ENCODE results near the gene NEK11. TPM values are rescaled to one million over a fixed set of nuclear protein-coding genes. Genes with fewer than 3 reads are reported as not detected.
A peak's percentile ranks its signal among the peaks of the same experiment; 100 is the strongest.

The NEK11 gene
- total RNA-seq, 1 donor from 2014 or later: 10.2 TPM

- Histone ChIP-seq H3K9me3 (no peaks in the 10 kb centered on the region), H3K4me3 (no peak overlapping the region), H3K27ac (no peak overlapping the region), H3K36me3 (peaks cover 71% of the 10 kb centered on the region), H3K27me3 (ENCODE audit: low read depth) (no peaks in the 10 kb centered on the region), H3K4me1 (no peaks in the 10 kb centered on the region)
- ATAC-seq (no peak), DNase-seq (no peak)
- intact Hi-C loops (cut with DNase I): no loop called here
- TF ChIP-seq CTCF (IDR thresholded peaks at IDR 0.05): no peak
Observed at GRCh38 chr3:131007782-131008181, 18.9 kb upstream of the NEK11 start.

- intact Hi-C loops (cut with DNase I): no loop called here
- ATAC-seq: no peak
- Histone ChIP-seq H3K9me3 (no peaks in the 10 kb centered on the region), H3K27ac (no peak overlapping the region), H3K4me1 (no peaks in the 10 kb centered on the region), H3K36me3 (peaks cover 77% of the 10 kb centered on the region), H3K4me3 (no peak overlapping the region), H3K27me3 (ENCODE audit: low read depth) (no peaks in the 10 kb centered on the region)
- no peak for TF ChIP-seq CTCF (IDR thresholded peaks at IDR 0.05)
- DNase-seq: no peak
Observed at GRCh38 chr3:131008326-131008725, 18.4 kb upstream of the NEK11 start.

- no peak overlapping the region for H3K27ac ChIP-seq
- no peaks in the 10 kb centered on the region for H3K4me1 ChIP-seq
- DNase-seq (no peak), ATAC-seq (no peak)
- TF ChIP-seq CTCF (IDR thresholded peaks at IDR 0.05): no peak
- intact Hi-C loops (cut with DNase I): no loop called here
- no peaks in the 10 kb centered on the region for H3K9me3 ChIP-seq
- peaks cover 79% of the 10 kb centered on the region for H3K36me3 ChIP-seq
- no peak overlapping the region for H3K4me3 ChIP-seq
- no peaks in the 10 kb centered on the region for H3K27me3 ChIP-seq (ENCODE audit: low read depth)
Observed at GRCh38 chr3:131009698-131010097, 17.0 kb upstream of the NEK11 start.

- H3K36me3 ChIP-seq: peaks cover 50% of the 10 kb centered on the region
- intact Hi-C loops (cut with DNase I): no loop called here
- ATAC-seq: no peak
Observed at GRCh38 chr3:131018970-131019369, 7.7 kb upstream of the NEK11 start.

GRCh38 chr3:131020122-131020693 lies 6.5 kb upstream of the NEK11 start:
- H3K27ac ChIP-seq: no peak overlapping the region
- H3K4me1 ChIP-seq: peaks cover 27% of the 10 kb centered on the region
- no peak for TF ChIP-seq CTCF (IDR thresholded peaks at IDR 0.05)
- intact Hi-C loops (cut with DNase I): no loop called here
- DNase-seq (no peak), ATAC-seq (peak; percentile 45 to 50)
- no peaks in the 10 kb centered on the region for H3K9me3 ChIP-seq
- H3K4me3 ChIP-seq: no peak overlapping the region
- no peaks in the 10 kb centered on the region for H3K27me3 ChIP-seq (ENCODE audit: low read depth)
- H3K36me3 ChIP-seq: peaks cover 41% of the 10 kb centered on the region

More at GRCh38 chr3:131018970-131019369, 7.7 kb upstream of the NEK11 start:
- Histone ChIP-seq H3K4me3 (no peak overlapping the region), H3K27ac (no peak overlapping the region), H3K27me3 (ENCODE audit: low read depth) (no peaks in the 10 kb centered on the region), H3K4me1 (peaks cover 27% of the 10 kb centered on the region), H3K9me3 (no peaks in the 10 kb centered on the region)
- DNase-seq: no peak
- no peak for TF ChIP-seq CTCF (IDR thresholded peaks at IDR 0.05)
